ENCODE results near the gene TLDC2.
"Not testable (repeated sequence)": the region's sequence is repeated elsewhere in the genome, so short reads cannot be mapped to it uniquely, and the experiment has no call there.

TLDC2 gene

DNA sequence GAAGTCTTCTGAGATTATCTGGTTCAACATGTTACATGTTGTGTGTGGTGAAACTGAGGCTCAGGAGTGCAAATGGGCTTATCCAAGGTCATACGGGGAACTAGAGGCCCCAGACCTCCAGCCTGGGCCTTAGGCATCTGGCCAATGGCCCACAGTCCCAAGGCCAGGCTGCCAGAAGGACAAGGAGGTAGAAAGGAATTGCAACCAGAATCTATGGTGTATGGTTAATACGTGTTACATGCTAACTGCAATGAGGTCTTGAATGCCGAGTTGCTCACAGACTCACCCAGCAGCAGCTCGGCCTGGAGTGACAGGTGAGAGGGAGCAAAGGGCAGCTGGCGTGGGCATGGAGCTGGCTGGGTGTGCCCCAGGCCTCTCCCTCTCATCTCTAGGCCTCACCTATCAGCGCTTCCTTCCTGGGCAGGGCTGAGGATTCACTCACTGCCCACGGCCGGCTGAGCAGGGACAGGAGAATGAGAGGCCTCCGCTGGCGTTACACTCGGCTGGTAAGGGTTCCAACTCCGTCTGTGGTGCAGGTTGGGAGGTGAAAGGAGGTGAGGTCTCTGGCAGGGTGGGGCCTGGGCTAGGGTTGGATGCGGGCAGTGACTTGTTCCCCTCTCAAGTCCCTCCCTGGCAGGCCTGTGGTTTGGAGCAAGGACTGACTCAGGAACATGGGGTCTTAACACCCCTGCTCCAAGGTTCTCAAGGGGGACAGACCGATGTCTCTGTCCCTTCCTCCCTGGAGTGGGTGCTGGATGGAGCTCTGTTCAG, at the start of gene TLDC2:
Gene TLDC2, plus strand, starts transcription at position 437 of the 771 bp plus-strand sequence. Its CDS starts 37 bp downstream, at position 474.
- no peak for DNase-seq

DNA sequence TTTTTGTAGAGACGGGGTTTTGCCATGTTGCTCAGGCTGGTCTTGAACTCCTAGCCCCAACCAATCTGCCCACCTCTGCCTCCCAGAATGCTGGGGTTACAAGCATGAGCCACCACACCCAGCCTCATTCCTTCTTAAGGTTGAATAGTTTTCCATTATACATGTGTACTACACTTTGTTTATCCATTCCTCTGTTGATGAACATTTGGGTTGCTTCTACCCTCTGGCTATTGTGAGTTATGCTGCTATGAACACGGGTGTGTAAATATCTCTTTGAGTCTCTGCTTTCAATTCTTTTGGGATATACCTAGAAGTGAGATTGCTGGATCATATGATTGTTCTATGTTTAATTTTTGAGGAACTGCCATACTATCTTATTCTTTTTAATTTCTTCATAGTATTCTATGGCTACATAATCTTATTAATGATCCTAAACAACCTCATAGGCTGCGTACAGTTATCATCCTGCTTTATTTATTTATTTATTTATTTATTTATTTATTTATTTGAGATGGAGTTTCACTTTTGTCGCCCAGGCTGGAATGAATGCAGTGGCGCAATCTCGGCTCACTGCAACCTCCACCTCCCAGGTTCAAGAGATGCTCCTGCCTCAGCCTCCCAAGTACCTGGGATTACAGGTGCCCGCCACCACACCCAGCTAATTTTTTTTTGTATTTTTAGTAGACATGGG, 49.2 kb upstream of the TLDC2 start:
- DNase-seq, result no peak

GRCh38 chr20:36827541-36828279, 48.2 kb upstream of the TLDC2 start:
- DNase-seq, result no peak

DNA sequence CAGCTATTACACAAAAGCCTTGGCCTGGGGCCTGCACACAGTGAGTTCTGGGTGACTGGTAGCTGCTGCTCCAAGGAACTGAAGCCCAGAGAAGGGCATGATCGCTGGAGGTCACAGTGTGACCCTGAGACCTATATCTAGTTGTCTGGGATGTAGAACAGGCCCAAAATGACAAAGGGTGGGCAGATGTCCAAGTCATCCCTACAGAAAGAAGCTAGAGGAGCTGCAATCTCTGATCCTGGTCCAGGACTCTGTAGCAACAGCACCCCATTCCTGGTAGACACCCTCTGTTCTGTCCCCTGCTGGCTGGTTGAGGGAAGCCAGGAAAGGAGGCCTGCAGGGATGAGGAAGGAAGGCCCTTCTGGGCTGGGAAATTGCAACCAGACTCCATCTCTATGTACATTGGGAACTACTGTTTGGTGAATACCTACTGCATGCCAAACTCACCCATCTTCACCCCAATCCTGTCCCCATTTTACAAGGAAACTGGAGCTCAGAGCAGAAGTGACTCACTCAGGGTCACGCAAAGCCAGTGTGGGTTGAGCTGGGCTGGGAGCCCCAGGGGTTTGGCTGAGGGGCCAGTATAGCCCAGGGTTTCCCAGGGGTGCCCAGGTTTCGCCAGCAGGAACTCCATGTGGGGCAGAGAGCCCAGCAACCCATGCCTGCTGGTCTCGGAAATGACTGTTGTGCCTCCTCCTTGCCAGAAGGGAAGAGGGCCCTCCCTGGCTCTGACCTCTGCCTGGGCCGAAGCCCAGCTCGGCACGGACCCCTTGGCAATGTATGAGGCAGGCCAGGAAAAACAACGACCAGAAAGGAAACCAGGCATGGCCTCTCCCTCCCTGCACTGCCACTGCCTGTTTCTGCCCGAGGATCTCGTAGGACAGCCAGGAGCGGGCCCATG, 44.9 kb upstream of the TLDC2 start:
- no peak for DNase-seq

GRCh38 chr20:36832791-36833190, 43.1 kb upstream of the TLDC2 start:
- DNase-seq, result no peak

- DNase-seq, result no peak
Measured at GRCh38 chr20:36833275-36834020, 42.5 kb upstream of the TLDC2 start.

- DNase-seq, result no peak
Measured at GRCh38 chr20:36835025-36835424, 40.9 kb upstream of the TLDC2 start.

DNA sequence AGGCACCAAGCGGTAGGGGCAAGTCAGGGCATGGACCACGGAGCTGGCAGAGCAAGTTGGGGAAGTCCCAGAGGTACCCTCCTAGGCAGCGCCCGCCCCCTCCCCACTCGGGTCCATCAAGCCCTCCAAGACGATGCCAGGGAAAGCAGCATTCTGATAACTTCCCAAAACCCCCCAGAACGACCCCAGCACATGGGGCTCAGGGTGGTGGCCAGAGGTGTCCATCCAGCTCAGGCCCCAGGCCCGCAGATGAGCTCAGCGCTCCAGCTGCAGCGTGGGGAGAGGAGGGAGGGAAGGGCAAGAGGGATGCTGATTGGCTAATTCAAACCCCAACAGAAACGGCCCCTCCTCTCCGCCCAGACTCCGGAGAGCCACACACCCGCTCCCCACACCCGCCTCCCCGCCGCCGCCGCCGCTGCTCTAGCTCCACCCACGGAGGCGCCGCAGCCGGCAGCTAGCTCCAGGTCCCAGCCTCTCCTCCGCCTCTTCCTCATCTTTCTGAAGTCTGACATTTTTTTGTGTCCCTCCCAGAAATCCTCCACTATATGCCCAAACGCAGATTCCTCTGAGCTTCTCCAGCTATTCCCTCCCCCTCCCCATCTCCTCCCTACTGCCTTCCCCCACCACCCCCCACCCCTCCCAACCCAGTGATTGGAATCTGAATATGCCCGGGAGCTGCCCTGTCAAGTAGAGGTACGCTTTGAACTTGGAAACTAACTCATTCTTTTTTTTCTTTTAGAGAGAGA, 40.3 kb upstream of the TLDC2 start:
- DNase-seq, result peak; percentile 85 to 89

- peak; percentile 21 to 48 for DNase-seq
Measured at GRCh38 chr20:36836591-36837269, 39.2 kb upstream of the TLDC2 start.

DNA sequence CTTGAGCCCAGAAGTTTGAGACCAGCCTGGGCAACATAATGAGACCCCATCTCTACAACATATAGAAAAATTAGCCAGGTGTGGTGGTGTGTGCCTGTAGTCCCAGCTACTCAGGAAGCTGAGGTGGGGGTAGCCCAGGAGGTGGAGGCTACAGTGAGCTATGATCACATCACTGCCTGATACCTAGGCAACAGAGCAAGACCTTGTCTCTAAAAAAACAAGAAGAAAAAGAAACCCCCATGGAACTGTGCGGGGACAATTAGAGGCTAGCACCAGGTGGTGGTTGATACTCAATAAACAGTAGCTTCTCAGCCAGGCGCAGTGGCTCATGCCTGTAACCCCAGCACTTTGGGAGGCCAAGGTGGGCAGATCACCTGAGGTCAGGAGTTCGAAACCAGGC, 37.6 kb upstream of the TLDC2 start:
- DNase-seq, result peak in 1 of 2 donors; percentile 58

DNA sequence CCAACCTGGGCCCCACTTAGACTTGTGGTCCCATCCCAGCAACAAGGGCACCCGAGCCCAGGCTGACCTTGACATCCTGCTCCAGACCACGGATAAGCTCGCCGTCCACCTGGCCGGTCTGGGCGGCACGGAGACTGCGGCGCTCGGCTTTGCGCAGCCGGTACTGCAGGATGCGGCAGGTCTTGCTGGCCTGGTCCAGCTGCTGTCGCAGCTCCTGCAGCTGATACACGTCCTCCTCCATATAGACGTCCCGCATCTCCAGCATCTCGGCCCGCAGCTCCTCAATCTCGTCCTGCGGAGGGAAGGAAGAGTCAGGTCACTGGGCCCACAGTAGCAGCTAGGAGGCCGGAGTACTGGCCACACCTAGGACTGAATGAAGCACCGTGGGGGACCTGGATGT, 36.8 kb upstream of the TLDC2 start:
- no peak for DNase-seq

- DNase-seq, result not testable (repeated sequence)
Measured at GRCh38 chr20:36841030-36841429, 34.9 kb upstream of the TLDC2 start.

GRCh38 chr20:36845288-36845971, 30.5 kb upstream of the TLDC2 start:
- no peak for DNase-seq

- no peak for DNase-seq
Measured at GRCh38 chr20:36847009-36847709, 28.8 kb upstream of the TLDC2 start.

DNA sequence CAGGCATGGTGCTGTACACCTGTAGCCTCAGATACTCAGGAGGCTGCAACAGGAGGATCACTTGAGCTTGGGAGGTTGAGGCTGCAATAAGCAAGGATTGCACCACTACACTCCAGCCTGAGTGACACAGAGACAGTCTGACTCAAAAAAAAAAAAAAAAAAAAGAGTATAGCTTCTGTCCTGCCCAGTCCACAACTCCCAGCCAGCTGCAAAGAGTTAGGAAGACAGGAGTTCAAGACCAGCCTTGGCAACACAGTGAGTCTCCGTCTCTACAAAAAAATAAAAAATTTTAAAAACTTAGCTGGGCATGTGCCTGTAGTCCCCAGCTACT, 28.3 kb upstream of the TLDC2 start:
- DNase-seq, result no peak

GRCh38 chr20:36848078-36848660, 27.8 kb upstream of the TLDC2 start:
- DNase-seq, result no peak

- DNase-seq, result no peak
Measured at GRCh38 chr20:36848677-36849076, 27.3 kb upstream of the TLDC2 start.

DNA sequence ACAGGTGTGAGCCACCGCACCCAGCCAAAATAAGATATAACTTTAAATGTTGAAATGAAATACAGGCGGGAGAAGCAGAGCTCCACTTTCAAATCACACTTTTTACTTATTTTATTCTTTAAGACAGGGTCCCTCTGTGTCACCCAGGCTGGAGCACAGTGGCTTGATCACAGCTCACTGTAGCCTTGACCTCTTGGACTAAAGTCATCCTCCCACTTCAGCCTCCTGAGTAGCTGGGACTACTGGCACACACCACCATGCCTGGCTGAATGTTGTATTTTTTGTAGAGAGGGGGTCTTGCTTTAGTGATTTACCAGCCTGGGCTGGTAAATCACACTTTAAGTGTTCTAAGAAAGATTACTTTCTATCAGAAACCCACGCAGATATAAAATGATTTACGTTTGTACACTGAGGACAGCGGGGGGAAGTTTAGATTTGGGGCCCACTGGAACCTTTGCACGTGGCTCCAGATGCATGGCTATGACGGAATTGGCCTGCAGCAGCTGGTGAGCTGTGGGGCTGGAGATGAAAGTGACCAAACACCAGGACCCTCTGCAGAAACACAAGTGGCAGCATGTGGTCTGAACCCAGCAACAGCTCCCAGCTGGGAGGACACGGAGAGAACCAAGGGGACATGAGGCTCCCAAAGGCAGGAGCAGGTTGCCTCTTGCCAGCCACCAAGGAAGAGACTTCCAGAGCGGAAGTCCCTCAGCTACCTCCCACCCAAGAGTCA, 26.4 kb upstream of the TLDC2 start:
- DNase-seq, result no peak
